Caco-2 (cell line): Measurements from ENCODE around the gene ALG1L2. TPM values are rescaled to one million over a fixed set of nuclear protein-coding genes. Genes with fewer than 3 reads are reported as not detected.
"Not testable (repeated sequence)": the region's sequence is repeated elsewhere in the genome, so short reads cannot be mapped to it uniquely, and the experiment has no call there.

ENCODE experiments used
- BruUV-seq: library from RNA; stranded (reverse); fragments of 400-500 nt; replicated peaks from 2 replicates; lab custom pipeline; 2021; lab: Mats Ljungman, UMichigan
- CTCF ChIA-PET: fragments of 300-600 bp; sonication (Branson Sonifier 250); formaldehyde crosslinking; loops from one replicate; lab custom pipeline; 2022; ENCODE audit warnings: antibody characterized with exemption; lab: Charles Lee
- POLR2A ChIA-PET: fragments of 300-600 bp; sonication (Branson Sonifier 250); formaldehyde crosslinking; loops from one replicate; lab custom pipeline; 2022; ENCODE audit warnings: antibody characterized with exemption; lab: Charles Lee
- DNase-seq, 2 experiments: peaks; one replicate each; pipeline versions ENCODE4 v3.0.0 to v3.0.0-alpha.2; 2020 to 2022
- H3K27me3 ChIP-seq: replicated peaks from 2 replicates; pipeline ENCODE4 v1.6.0; 2011; ENCODE audit warnings: low read length; ENCODE audit not compliant: control insufficient read depth, insufficient read depth
- H3K36me3 ChIP-seq: 2 replicates; pipeline ENCODE4 v1.5.1; 2011; ENCODE audit warnings: low read length; ENCODE audit not compliant: control insufficient read depth, insufficient read depth
- H3K4me1 ChIP-seq: fragments of 250-450 bp; sonication (Bioruptor Pico); 2 replicates; pipeline ENCODE4 v1.5.1; 2020; ENCODE audit warnings: mild to moderate bottlenecking
- H3K4me3 ChIP-seq: 2 replicates; pipeline ENCODE4 v1.5.1; 2011; ENCODE audit warnings: low read depth, mild to moderate bottlenecking, control low read depth, low read length
- H3K9me3 ChIP-seq: fragments of 250-450 bp; sonication (Bioruptor Pico); 2 replicates; pipeline ENCODE4 v1.5.1; 2020; ENCODE audit warnings: mild to moderate bottlenecking, moderate library complexity
- H3K27ac Mint-ChIP-seq: one replicate; pipeline ENCODE4 v1.8.0; 2022; ENCODE audit warnings: mixed read lengths; ENCODE audit not compliant: unreplicated experiment
- H3K27me3 Mint-ChIP-seq: one replicate; pipeline ENCODE4 v1.8.0; 2022; ENCODE audit warnings: mixed read lengths; ENCODE audit not compliant: insufficient read depth, unreplicated experiment
- H3K36me3 Mint-ChIP-seq: one replicate; pipeline ENCODE4 v1.8.0; 2022; ENCODE audit warnings: mild to moderate bottlenecking, mixed read lengths; ENCODE audit not compliant: insufficient read depth, unreplicated experiment
- H3K4me1 Mint-ChIP-seq: one replicate; pipeline ENCODE4 v1.8.0; 2022; ENCODE audit warnings: low read depth, mixed read lengths; ENCODE audit not compliant: unreplicated experiment
- H3K4me3 Mint-ChIP-seq: one replicate; pipeline ENCODE4 v1.8.0; 2022; ENCODE audit warnings: mild to moderate bottlenecking, moderate library complexity, mixed read lengths; ENCODE audit not compliant: unreplicated experiment
- H3K9me3 Mint-ChIP-seq: one replicate; pipeline ENCODE4 v1.8.0; 2022; ENCODE audit warnings: mixed read lengths; ENCODE audit not compliant: unreplicated experiment
- CTCF ChIP-seq, 2 experiments: fragments of 200-600 bp in 1 of 2; IDR thresholded peaks; 1 replicate in 1 of 2; 2 replicates in 1 of 2; pipeline versions ENCODE4 v1.5.1 to v1.8.0; 2011 to 2022; ENCODE audit warnings: antibody characterized with exemption in 1 of 2, control low read depth in 1 of 2, inconsistent platforms in 1 of 2, low read depth in 1 of 2, low read length in 1 of 2, mild to moderate bottlenecking in 1 of 2, moderate library complexity in 1 of 2; ENCODE audit not compliant: insufficient read depth in 1 of 2, severe bottlenecking in 1 of 2, unreplicated experiment in 1 of 2
- intact Hi-C: fragments of 100-400 bp; cut with micrococcal nuclease; formaldehyde crosslinking; loops from one replicate; pipeline ENCODE4 v1.10.0; 2022; ENCODE audit not compliant: unreplicated experiment
- total RNA-seq: library from RNA; stranded (reverse); gene quantifications from 2 replicates; pipeline ENCODE4 v1.2.3, GENCODE V29; 2022

ALG1L2 gene
- total RNA-seq, 1 experiment from 2014 or later = 1.6 TPM

- H3K27me3 ChIP-seq, H3K27me3 Mint-ChIP-seq, BruUV-seq, H3K4me1 Mint-ChIP-seq, H3K36me3 ChIP-seq, H3K4me3 Mint-ChIP-seq, H3K4me1 ChIP-seq, H3K9me3 ChIP-seq, H3K4me3 ChIP-seq, intact Hi-C loops, POLR2A ChIA-PET, H3K27ac Mint-ChIP-seq, H3K9me3 Mint-ChIP-seq, H3K36me3 Mint-ChIP-seq: not testable (repeated sequence)
- peak in 1 of 2 experiments; percentile 20 for DNase-seq
- CTCF ChIA-PET = interaction anchor here (0.7 kb wide), 1 partner anchor 195 kb away, joined by 4 read pairs; no protein-coding TSS in a partner anchor
These were observed 54.7 kb downstream of the ALG1L2 start for GRCh38 chr3:130136337-130136736.

- H3K27ac Mint-ChIP-seq, DNase-seq, H3K27me3 Mint-ChIP-seq, H3K27me3 ChIP-seq, CTCF ChIA-PET, POLR2A ChIA-PET, H3K9me3 Mint-ChIP-seq, H3K36me3 ChIP-seq, BruUV-seq, H3K36me3 Mint-ChIP-seq, H3K4me1 ChIP-seq, intact Hi-C loops, H3K4me1 Mint-ChIP-seq, H3K4me3 Mint-ChIP-seq, H3K4me3 ChIP-seq, H3K9me3 ChIP-seq: not testable (repeated sequence)
These were observed 56.1 kb downstream of the ALG1L2 start for GRCh38 chr3:130137685-130138084.

- H3K4me3 Mint-ChIP-seq, H3K9me3 ChIP-seq, H3K27ac Mint-ChIP-seq, H3K4me1 ChIP-seq, H3K36me3 Mint-ChIP-seq, H3K4me3 ChIP-seq, CTCF ChIA-PET, H3K36me3 ChIP-seq, H3K4me1 Mint-ChIP-seq, POLR2A ChIA-PET, BruUV-seq, DNase-seq, intact Hi-C loops, H3K27me3 ChIP-seq, H3K27me3 Mint-ChIP-seq, H3K9me3 Mint-ChIP-seq: not testable (repeated sequence)
These were observed 57.4 kb downstream of the ALG1L2 start for GRCh38 chr3:130138992-130139391.

GRCh38 chr3:130140756-130141155 is 59.1 kb downstream of the ALG1L2 start:
- H3K9me3 ChIP-seq, H3K9me3 Mint-ChIP-seq, H3K27me3 Mint-ChIP-seq, H3K4me3 Mint-ChIP-seq, POLR2A ChIA-PET, CTCF ChIA-PET, H3K4me1 Mint-ChIP-seq, BruUV-seq, H3K4me1 ChIP-seq, H3K27me3 ChIP-seq, H3K4me3 ChIP-seq, H3K36me3 Mint-ChIP-seq, H3K36me3 ChIP-seq, H3K27ac Mint-ChIP-seq, DNase-seq: not testable (repeated sequence)
- intact Hi-C loops = loop anchor here (5.0 kb wide), 1 partner anchor 102 kb away; no protein-coding TSS in a partner anchor

- H3K4me1 ChIP-seq, POLR2A ChIA-PET, H3K36me3 ChIP-seq, H3K36me3 Mint-ChIP-seq, H3K9me3 ChIP-seq, H3K4me1 Mint-ChIP-seq, BruUV-seq, H3K4me3 Mint-ChIP-seq, H3K27me3 Mint-ChIP-seq, H3K27ac Mint-ChIP-seq, DNase-seq, H3K4me3 ChIP-seq, H3K9me3 Mint-ChIP-seq, H3K27me3 ChIP-seq: not testable (repeated sequence)
- intact Hi-C loops = loop anchor here (5.0 kb wide), 1 partner anchor 99 kb away; no protein-coding TSS in a partner anchor
- CTCF ChIA-PET = interaction anchor here (0.8 to 0.9 kb wide), 2 partner anchors 132 to 395 kb away, joined by 3 read pairs; no protein-coding TSS in a partner anchor
- TF ChIP-seq CTCF (IDR thresholded peaks at IDR 0.05; ENCODE audit: insufficient read depth in 1 of 2, low read depth in 1 of 2, low read length in 1 of 2, severe bottlenecking in 1 of 2, unreplicated experiment in 1 of 2) = peak; percentile 12 to 22
These were observed 62.2 kb downstream of the ALG1L2 start for GRCh38 chr3:130143648-130144327.

- not testable (repeated sequence) for H3K9me3 ChIP-seq
These were observed 62.7 kb downstream of the ALG1L2 start for GRCh38 chr3:130144328-130144650.

More at GRCh38 chr3:130144328-130144650, 62.7 kb downstream of the ALG1L2 start:
- H3K4me3 Mint-ChIP-seq, H3K27me3 Mint-ChIP-seq, H3K4me1 ChIP-seq, H3K4me3 ChIP-seq, H3K27me3 ChIP-seq, BruUV-seq, H3K36me3 ChIP-seq, H3K4me1 Mint-ChIP-seq, H3K27ac Mint-ChIP-seq, H3K9me3 Mint-ChIP-seq, H3K36me3 Mint-ChIP-seq, POLR2A ChIA-PET: not testable (repeated sequence)
- intact Hi-C loops = loop anchor here (5.0 kb wide), 1 partner anchor 98 kb away; no protein-coding TSS in a partner anchor
- CTCF ChIA-PET = interaction anchor here (0.8 to 0.9 kb wide), 2 partner anchors 132 to 395 kb away, joined by 3 read pairs; no protein-coding TSS in a partner anchor
- peak; percentile 27 to 39 for DNase-seq
